Cardiac fibroblast (primary cell): Measurements from ENCODE around the gene MANEAL.

Experiments
- DNase-seq, 2 donors: peaks; one replicate each; pipeline versions ENCODE4 v3.0.0 to v3.0.0-alpha.2; 2010; ENCODE audit warnings: low read depth in 2 of 2
- H3K4me3 ChIP-seq, 2 donors: replicated peaks in 1 of 2; 1 replicate in 1 of 2; 2 replicates in 1 of 2; pipeline ENCODE4 v1.5.1; 2011; ENCODE audit warnings: low read depth in 2 of 2, low read length in 2 of 2, mild to moderate bottlenecking in 2 of 2, moderate library complexity in 1 of 2
- CTCF ChIP-seq: IDR thresholded peaks from one replicate; pipeline ENCODE4 v1.5.1; 2011; ENCODE audit warnings: low read depth, mild to moderate bottlenecking, low read length, inconsistent platforms

The MANEAL gene, protein sequence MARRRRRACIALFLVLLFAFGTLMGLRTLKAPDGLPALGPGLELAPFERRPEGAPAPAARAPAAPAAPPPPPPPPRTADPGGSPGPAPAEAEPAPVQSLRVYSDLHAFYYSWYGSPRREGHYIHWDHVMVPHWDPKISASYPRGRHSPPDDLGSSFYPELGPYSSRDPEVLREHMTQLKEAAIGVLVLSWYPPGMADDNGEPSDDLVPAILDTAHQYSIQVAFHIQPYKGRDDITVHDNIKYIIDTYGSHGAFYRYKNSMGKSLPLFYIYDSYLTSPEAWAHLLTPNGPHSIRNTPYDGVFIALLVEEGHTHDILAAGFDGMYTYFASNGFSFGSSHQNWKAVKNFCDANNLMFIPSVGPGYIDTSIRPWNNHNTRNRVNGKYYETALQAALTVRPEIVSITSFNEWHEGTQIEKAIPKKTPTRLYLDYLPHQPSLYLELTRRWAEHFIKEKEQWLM

GRCh38 chr1:37793773-37794371 lies at the start of gene MANEAL:
TSS of gene MANEAL (plus strand) at chr1:37793847. CDS start at chr1:37794183, 336 bp downstream.
- H3K4me3 ChIP-seq, result peak within 1 kb of the TSS; percentile 47 to 52
- peak; percentile 41 to 62 for DNase-seq
- no peak for TF ChIP-seq CTCF

DNA sequence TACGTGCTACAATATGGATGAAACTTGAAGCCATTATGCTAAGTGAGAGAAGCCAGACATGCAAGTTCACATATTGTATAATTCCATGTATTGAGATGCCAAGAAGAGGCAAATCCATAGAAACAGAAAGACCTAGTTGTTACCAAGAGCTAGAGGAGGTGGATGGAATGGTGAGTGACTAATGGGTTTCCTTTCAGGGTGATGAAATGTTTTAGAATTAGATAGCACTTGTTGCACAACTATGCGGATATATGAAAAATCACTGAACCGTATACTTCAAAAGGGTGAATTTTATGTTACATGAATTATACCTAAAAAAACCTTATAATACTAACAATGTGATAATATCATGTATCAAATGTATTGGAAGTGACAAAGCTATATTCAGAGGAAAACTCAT lies 46.8 kb upstream of the MANEAL start:
- TF ChIP-seq CTCF, result no peak

GRCh38 chr1:37748565-37748964 lies 45.1 kb upstream of the MANEAL start:
- no peak for TF ChIP-seq CTCF
- no peak overlapping the region for H3K4me3 ChIP-seq
- no peak for DNase-seq

More for the DNA sequence above, 46.8 kb upstream of the MANEAL start:
- DNase-seq, result no peak
- H3K4me3 ChIP-seq, result no peak overlapping the region

GRCh38 chr1:37752213-37752582 lies 41.4 kb upstream of the MANEAL start:
- TF ChIP-seq CTCF, result no peak
- H3K4me3 ChIP-seq, result no peak overlapping the region
- DNase-seq, result no peak

GRCh38 chr1:37752583-37753471 lies 40.8 kb upstream of the MANEAL start:
- H3K4me3 ChIP-seq, result no peak overlapping the region
- no peak for TF ChIP-seq CTCF
- peak in 1 of 2 donors; percentile 4 for DNase-seq

- TF ChIP-seq CTCF, result no peak
- no peak overlapping the region for H3K4me3 ChIP-seq
- DNase-seq, result no peak
Measured at GRCh38 chr1:37753473-37754321, 40.0 kb upstream of the MANEAL start.
